Coronary artery (tissue), 2 donors: ENCODE results near the gene GPBP1.

Experiments
- DNase-seq: peaks from one replicate; pipeline ENCODE4 v3.0.0-alpha.2; 2017; ENCODE audit warnings: low spot score
- H3K27ac ChIP-seq, 2 donors: fragments of 200-600 bp; sonication (generic); one replicate each; pipeline ENCODE4 v1.5.1; 2016 to 2019
- H3K4me3 ChIP-seq: fragments of 200-600 bp; sonication (generic); 2 replicates; pipeline ENCODE4 v1.5.1; 2016; ENCODE audit warnings: mild to moderate bottlenecking, moderate library complexity
- CTCF ChIP-seq: fragments of 200-600 bp; sonication (generic); IDR thresholded peaks from one replicate; pipeline ENCODE4 v1.5.1; 2019; ENCODE audit warnings: antibody characterized with exemption

Gene GPBP1

GRCh38 chr5:57232293-57233033 is 58.6 kb downstream of the GPBP1 start:
- Histone ChIP-seq H3K4me3 (no peak overlapping the region), H3K27ac (no peak overlapping the region)
- DNase-seq = no peak
- no peak for TF ChIP-seq CTCF

- no peak overlapping the region for H3K4me3 ChIP-seq
- no peak for TF ChIP-seq CTCF
- no peak for DNase-seq
- no peak overlapping the region for H3K27ac ChIP-seq
Observed at GRCh38 chr5:57243286-57244137, 69.7 kb downstream of the GPBP1 start.

GRCh38 chr5:57244331-57244730 is 70.5 kb downstream of the GPBP1 start:
- H3K4me3 ChIP-seq = no peak overlapping the region
- no peak for TF ChIP-seq CTCF
- H3K27ac ChIP-seq = no peak overlapping the region
- DNase-seq = no peak

GRCh38 chr5:57246426-57246825 is 72.6 kb downstream of the GPBP1 start:
- no peak for DNase-seq
- no peak for TF ChIP-seq CTCF
- no peak overlapping the region for H3K4me3 ChIP-seq
- no peak overlapping the region for H3K27ac ChIP-seq

GRCh38 chr5:57247765-57248164 is 73.9 kb downstream of the GPBP1 start:
- no peak overlapping the region for H3K27ac ChIP-seq
- DNase-seq = no peak
- TF ChIP-seq CTCF = no peak
- no peak overlapping the region for H3K4me3 ChIP-seq

- TF ChIP-seq CTCF = no peak
- Histone ChIP-seq H3K4me3 (no peak overlapping the region), H3K27ac (no peak overlapping the region)
- no peak for DNase-seq
Observed at GRCh38 chr5:57249265-57249874, 75.5 kb downstream of the GPBP1 start.
